GM19438 (cell line): ENCODE data around the gene SEMA5A.

Experiments
- ATAC-seq: cut with Tn5 transposase; IDR thresholded peaks from one replicate; pipeline ENCODE4 v1.9.1; 2021; ENCODE audit warnings: low read depth; ENCODE audit not compliant: unreplicated experiment

The SEMA5A gene

DNA sequence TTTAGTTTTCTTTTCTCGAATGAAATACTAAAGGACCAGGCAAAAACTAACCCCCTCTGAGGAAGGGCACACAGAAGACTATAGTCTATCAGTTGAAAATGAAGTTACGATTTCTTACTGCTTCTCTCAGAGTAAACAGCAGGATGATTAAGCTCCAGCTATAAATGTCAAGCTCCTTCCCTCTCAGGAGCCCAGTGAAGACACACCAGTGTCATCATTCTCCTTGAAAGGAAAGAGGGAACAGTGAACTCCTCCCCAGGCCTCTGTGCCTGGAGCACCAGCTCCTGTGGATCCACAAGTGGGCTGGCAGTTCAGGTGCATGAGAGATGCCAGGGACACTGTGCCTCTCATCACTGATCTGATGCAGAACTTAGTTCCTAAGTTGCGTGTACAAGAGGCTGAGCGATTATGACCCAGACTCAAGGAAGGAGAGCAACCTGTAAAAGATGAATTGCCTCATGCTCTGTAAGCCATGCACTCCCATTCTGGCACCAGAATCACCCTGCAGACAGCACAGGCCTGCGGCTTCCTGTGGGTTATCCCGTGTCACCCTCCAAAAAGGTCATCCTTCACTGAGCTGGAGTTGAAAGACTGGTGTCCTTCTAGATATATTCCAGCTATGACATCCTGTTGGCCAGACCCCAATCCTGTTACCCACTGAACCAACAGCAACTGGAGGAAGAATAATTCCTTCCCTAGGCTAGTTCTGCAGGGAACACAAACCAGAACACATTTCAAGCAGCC is 394.0 kb downstream of the SEMA5A start:
- no peak for ATAC-seq

DNA sequence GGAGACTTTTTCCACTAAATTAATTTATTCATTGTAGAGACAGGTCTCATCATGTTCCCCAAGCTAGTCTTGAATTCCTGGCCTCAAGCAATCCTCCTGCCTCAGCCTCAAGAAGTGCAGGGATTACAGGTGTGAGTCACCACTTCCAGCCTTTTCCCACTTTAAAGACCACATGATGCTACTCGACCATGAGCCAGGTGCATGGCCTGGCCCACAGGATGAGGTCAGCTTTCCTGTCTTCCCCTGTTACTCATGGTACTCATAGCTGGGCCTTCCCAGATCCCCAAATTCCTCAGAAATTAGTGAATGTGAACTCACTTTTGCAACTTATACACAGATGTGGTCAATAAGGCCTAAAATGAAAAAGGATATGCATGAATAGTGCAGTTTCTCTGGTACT is 395.9 kb downstream of the SEMA5A start:
- ATAC-seq: no peak

DNA sequence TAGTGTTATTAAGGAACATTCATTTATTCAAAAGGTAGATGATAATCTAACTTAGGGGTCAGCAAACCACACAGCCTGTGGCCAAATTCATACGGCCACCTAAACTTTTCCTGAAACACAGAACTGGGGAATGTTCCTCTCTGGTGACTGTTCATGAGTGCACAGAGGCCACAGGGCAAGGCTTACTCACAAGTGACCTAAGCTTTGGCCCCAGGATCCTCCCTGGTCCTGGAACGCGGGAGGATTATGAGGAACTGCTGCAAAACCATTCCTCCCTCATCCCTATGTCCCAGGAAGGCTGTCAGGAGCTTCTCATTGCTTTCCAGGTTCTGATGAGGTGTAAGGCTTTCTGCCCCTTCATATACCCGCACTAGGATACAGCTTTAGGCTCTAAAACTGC is 397.6 kb downstream of the SEMA5A start:
- ATAC-seq: no peak

DNA sequence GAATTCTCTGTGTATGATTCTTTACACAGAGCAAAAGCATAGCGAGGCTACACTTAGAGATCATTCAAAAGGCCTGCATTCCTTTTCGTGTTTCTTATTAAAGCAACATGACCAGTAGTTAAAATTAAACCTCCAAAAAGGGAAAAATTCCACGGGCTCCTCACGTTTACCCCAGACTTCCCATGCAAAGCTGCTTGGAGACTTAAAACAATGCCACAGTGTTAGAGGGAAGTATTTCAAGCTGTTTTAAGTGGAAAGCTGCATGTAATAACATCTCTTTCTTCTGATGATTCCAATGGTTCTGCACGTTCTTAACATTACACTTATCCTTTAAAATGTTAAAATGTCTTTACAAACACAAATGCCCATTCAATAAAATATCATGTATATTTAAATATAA is 405.2 kb downstream of the SEMA5A start:
- ATAC-seq: no peak

DNA sequence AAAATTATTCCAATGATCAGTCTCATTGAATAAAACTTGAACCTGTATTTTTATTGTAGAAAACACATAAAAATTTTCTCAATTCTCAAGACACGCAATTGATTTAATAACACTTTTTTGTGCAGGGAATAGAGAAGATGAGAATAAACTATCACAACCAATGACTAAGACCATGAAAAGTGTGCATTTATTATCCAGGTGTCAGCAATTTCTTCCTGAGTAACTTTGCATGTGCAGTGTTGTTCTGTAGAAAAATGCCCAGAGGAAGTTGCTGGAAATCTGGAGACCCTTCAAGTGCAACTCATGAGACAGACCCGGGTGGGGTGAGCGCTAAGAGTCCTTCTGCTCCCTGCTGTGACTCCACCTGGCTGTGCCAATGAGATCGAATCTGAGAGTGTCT is 405.7 kb downstream of the SEMA5A start:
- no peak for ATAC-seq

DNA sequence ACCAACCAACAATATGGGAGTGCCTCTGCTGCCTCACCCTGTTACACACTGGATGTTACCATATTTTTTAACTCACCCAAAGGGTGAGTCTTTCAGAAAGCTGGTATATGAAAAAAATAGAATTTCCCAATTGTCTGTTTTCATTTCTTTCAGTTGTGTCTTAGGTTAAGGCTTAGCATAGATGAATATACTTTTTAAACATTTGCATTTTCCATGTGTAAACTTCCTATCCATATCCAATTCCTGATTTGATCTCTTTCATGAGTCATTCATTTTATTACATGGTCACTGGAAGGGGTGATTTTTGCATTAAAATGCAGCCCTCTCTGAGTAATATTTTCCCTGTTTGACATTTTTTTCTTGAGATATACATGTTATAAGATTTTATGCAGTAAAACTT is 406.5 kb downstream of the SEMA5A start:
- ATAC-seq: no peak

DNA sequence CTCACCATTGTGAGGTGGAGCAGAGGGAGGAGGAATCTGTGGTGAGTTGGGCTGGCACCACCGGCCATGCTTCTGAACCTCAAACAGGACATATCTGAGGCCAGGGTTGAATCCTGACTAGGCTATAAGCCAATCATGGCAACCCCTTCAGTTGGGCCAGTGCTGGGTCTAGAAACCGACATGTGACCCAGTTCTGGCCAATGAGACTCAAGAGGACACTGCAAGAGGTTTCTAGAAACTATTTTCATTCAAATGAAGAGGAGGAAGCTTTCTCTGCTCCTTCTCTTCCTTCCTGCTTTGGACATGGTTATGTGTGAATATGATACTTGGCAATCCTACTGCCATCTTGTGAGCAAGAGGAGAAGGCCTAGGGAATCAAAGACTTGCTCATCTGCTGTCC is 417.7 kb downstream of the SEMA5A start:
- no peak for ATAC-seq

DNA sequence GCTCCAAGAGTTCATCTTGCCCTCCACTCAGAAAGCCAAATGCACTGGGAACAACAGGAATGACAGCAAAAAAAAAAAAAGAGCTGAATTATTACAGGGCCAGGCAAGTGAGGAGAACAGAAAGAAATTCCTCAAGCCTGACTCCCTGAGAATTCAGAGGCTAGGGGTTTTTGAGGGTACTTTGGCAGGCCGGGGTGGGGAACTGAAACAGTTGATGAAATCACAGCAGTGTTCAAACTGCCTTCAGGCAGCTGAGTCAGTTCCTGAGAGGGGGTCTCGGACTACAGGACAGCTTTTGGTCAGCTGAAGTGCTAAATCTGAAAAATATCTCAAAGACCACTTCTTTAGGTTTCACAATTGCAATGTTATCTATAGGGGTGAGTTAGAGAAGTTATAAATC is 419.4 kb downstream of the SEMA5A start:
- no peak for ATAC-seq

DNA sequence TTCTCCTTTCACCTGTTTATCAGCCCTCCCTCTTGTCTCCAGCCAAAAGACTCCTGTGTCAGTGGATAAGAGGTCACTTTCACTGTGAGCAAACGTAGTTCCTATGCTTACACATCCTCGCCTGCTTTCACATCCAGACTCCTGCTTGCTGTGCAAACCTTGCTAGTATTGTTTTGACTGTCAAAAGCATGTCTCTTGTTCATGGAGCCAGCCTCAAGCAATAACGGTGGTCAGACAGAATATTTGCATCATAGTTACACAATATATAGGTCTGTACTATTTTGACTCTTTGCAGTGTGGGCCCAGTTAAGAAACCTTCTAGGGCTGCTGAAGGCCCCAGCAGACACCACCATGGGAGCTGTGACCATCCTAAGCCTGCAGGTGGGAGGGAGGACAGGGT is 420.0 kb downstream of the SEMA5A start:
- ATAC-seq: peak; percentile 65

DNA sequence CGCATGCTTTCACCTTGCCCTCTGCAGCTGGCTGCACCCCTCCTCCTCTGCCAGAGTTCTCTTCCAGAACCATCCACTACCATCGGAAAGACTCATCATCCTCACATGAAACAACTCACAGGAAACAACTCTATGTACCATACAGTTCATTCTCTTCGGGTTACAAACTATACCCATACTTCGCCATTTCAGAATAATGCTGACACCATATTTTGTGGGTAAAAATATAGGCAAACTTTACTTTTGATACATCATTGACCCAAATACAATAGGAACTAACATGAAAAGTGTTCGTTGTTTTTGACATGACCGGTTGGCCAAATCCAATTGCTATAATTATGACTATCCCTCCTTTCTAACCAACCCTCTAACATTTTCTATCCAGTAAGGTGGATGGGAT is 421.0 kb downstream of the SEMA5A start:
- no peak for ATAC-seq

DNA sequence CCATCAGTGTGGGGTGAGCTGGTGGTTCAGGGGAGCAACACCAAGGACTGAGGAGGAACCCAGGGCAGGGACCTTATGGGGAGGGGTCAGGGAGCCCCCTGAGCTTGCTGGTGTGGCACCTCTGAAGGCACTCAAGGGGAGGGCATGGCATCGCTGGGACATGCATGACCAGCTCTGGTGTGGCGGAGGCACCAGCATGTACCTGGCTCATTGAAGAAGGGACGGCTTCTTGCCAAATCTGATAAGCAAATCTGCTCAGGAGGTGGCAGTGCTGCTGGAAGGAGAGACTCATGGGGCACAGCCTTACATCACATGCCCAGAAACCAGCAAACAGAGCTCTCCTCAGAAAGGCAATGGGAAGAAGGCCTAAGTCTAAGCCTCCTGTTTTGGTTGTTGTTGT is 421.8 kb downstream of the SEMA5A start:
- ATAC-seq: no peak

DNA sequence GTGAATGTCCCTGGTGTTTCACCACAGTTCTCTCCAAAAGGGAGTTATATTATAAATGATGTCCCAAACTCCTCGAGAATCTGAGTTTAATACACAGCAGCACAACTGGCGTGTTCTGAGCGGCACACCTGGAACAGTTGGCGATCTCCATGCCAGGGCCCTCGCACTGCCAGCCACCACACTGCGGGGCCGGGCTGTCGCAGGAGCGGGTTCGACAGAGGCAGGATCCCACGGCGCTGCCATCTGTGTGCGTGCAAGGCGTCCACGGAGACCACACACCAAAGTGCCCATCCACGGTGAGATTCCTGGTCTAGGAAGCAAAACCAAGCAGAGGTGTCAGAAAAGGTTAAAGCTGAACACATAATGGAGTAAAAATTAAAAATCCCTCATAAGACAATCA is 423.3 kb downstream of the SEMA5A start:
- no peak for ATAC-seq

DNA sequence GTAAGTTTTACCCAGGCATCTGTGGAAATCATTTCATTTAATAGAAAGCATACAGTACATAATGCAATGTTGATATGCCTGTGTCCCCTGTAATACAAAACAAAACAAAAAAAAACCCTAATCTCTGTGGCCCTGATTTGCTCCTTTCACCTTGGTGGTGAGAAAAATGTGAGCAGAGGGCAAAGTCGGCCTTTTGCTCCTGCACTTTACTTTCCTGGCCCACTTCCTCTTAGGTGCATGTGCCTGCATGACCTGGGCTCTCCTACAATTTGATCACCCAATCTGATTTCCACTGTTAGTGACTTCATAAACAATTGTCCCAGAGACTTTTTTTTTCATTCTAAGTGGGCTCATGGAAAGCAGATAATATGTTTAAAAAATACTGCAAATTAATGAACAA is 424.3 kb downstream of the SEMA5A start:
- no peak for ATAC-seq

DNA sequence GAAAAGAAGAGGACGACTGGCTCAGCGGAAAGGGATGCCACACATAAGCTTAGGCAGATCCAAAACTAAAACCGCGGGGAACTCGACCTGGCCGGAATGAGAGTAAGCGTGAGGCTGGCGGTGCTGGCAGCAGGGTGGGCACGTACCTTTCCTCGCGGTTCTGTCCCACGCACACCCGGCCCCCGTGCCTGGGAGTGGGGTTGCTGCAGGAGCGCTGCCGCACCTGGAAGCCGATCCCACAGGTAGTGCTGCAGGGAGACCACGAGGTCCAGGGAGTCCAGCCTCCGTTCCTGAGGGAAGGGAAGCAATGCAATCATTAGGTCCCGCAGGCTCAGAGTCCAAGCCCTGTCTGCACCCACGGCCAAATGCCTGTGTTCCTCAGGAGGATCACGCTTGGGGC is 427.0 kb downstream of the SEMA5A start:
- ATAC-seq: no peak

DNA sequence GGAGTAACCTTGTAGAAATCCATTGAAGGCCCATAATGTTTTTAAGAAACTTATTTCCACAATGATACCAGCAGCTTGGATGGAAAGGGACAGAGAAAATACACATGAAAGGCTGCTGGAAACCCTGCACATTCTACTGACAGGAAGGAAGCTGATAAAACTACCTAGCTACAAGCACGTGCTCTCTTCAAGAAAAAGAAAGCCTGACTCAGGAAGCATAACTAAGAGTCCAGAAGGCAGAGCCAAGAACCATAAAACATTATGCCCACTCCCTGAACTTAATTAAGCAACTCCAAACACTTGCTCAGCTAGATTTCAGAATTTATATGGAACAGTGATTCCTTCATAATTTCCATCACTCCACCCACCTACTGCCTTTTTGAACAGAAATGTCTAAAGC is 430.8 kb downstream of the SEMA5A start:
- no peak for ATAC-seq

DNA sequence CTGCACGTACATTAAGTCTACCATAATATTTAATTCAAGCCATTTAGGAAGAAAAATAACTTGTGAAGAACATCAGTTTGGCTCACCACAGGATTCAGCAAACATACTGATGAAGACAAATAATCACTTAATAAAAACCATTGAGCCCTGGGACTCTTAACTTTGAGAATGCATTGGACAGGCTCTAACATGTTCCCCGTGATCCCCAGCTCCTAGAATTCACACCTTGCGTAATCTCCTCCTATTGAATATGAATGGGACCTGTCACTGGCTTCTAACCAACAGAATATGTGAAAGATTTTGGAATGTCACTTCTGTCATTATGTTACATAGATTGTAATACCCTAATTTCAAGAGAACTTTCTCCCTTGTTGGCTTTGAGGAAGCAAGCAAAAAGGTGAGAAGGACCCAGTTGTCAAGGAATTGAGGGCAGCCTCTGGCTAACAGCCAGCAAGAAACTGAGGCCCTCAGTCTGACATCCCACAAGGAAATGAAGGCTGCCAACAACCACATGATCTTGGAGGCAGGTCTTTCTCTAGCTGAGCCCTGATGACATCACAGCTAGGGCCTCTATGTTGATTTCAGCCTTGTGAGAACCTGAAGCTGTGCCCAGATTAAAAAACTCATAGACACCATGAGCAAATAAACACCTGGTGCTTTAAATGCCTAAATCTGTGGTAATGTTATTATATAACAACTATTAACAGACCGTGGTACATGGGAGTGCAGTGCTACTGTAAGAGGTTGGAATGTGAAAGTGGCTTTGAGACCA is 433.2 kb downstream of the SEMA5A start:
- ATAC-seq: no peak

DNA sequence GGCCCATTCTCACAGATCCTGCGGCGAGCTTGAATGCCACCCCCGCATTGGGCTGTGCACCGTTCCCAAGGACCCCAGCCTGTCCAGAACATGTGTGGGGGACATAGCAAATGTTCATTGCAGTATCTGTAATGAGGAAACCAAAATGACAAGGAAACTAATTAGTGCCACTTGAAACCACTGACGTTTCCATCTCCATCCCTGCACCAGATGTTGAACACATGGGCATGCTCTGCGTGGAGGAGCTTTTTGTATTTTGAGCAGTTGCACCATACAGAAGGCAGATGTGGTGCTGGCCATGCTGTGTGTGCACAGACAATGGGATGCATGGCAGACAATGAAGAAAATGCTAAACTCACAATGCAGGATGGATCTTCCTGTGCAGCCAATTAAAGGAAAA is 437.7 kb downstream of the SEMA5A start:
- ATAC-seq: no peak

DNA sequence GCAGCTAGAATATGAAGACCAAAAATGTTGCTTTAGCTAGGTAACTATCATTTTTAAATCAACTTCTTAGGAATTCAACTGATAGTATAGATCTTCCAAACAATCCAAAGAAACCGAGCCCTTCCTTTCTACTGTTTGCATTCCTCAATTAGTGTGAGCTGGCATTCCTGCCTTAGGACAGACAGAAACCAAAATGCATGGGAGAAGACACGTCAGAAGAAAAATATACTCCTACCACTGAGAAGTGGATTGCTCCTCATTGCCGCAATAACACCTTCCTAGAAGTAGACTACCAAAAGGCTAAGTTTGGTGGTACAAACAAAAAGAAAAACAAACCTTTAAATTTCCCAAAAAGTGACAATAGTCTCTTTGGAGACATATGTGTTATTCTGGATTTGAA is 440.0 kb downstream of the SEMA5A start:
- no peak for ATAC-seq

DNA sequence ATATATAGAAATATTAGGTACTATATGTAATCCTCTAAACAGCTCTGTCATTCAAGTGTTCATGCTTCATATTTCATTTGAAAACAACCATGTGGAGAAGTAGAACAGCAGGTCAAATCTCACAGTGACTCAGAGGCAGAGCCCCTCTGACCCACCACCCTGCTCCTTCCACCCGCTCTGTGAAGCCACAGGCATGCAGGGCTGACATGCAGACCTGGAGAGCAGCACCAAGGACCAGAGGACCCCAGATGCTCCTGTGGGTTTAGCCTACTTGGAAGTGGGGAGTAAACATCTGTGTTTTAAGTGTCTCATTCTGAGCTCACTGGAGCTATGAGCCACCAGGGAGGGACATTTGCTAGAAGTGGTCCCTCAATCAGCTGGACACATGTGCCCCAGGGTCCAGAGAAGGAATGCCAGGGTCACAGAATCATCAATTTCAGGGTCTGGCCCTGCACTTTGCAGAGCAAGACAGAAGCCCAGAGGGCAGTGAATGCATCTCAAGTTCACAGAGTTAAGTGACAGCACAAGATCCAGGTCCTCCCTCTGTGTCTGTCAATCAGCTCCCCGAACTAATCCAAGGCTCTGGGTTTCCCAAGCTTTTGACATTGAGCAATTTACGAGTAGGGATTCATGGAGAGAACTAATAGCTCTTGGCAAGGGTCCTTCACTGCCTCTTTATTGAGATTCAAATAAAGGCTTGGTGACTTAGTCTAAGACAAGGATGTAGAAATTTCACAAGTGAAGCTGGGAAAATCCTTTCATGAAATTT is 441.1 kb downstream of the SEMA5A start:
- no peak for ATAC-seq

DNA sequence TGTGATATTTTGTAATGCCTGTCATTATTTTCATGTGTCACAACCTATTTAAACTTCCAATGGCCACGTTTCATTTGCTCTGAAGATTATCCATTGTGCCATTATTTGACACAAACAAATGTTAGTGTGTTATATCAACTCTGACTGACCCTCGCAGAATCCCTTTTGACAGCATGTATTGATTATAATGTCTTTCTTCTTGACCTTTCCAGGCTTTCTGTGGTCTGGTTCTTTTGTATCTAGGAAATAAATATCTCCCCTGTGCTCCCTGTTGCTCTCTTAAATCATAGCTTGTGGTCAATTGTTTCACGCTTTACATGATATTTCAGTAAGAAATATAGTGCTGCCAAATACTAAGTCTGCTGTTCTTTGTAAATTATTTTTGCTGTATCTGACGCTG is 442.6 kb downstream of the SEMA5A start:
- ATAC-seq: no peak

DNA sequence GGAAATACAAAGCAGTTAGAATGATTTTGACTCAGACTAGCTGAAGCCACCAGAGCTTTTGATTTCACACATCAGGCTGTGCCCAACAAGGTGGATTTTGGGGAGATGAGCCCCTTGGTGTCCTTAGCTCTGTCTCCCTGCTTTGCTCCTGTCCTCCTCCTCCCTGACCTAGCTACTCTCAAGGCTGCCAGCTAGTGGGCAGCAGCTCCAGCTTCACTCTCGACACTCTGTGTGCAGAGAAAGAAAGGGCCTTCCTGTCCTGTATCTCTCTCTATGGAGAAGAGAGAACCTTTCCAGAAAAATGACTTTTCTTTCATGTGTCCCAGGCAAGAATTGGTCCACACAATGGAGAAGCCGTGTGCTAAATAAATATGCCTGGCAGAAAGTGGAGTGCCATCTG is 446.2 kb downstream of the SEMA5A start:
- no peak for ATAC-seq

DNA sequence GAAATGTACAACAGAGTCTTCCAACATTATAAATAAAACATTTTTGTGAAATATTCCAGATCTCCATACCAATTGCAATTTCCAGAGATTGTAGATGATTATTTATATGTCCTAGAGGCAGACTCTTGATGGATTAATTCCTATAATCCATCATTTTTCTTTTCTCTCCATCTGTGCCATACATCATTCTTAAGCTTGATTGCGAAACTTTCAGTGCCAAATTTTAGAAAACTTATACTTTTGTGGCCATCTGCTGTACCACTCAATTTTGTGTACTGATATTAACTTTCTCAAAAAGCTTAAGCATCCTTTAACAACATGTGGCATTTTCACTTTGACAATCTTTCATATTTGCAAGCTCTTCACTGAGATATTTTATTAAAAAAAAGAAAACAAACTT is 446.9 kb downstream of the SEMA5A start:
- no peak for ATAC-seq
